GM12872 (cell line): ENCODE results near the gene TSTD1.

Experiments
- CTCF ChIP-seq: IDR thresholded peaks from 3 replicates; pipeline ENCODE4 v1.5.1; 2011; ENCODE audit warnings: low read depth, mild to moderate bottlenecking, low read length, moderate library complexity; ENCODE audit not compliant: insufficient read depth

Gene TSTD1

GRCh38 chr1:161039154-161039545 lies 386 bp upstream of the TSTD1 start:
- TF ChIP-seq CTCF = no peak

GRCh38 chr1:161037661-161038522 lies 872 bp downstream of the TSTD1 start:
- TF ChIP-seq CTCF = no peak

- no peak for TF ChIP-seq CTCF
Observed at GRCh38 chr1:161033751-161034150, 5.0 kb downstream of the TSTD1 start.

- TF ChIP-seq CTCF = no peak
Observed at GRCh38 chr1:161032409-161032808, 6.4 kb downstream of the TSTD1 start.

- TF ChIP-seq CTCF = no peak
Observed at GRCh38 chr1:161031874-161032273, 6.9 kb downstream of the TSTD1 start.

- no peak for TF ChIP-seq CTCF
Observed at GRCh38 chr1:161021970-161022353, 16.8 kb downstream of the TSTD1 start.

GRCh38 chr1:161021165-161021969 lies 17.4 kb downstream of the TSTD1 start:
- no peak for TF ChIP-seq CTCF
